Measurements from ENCODE around the gene TEX52.
"Not testable (repeated sequence)": the region's sequence is repeated elsewhere in the genome, so short reads cannot be mapped to it uniquely, and the experiment has no call there.

TEX52 gene

DNA sequence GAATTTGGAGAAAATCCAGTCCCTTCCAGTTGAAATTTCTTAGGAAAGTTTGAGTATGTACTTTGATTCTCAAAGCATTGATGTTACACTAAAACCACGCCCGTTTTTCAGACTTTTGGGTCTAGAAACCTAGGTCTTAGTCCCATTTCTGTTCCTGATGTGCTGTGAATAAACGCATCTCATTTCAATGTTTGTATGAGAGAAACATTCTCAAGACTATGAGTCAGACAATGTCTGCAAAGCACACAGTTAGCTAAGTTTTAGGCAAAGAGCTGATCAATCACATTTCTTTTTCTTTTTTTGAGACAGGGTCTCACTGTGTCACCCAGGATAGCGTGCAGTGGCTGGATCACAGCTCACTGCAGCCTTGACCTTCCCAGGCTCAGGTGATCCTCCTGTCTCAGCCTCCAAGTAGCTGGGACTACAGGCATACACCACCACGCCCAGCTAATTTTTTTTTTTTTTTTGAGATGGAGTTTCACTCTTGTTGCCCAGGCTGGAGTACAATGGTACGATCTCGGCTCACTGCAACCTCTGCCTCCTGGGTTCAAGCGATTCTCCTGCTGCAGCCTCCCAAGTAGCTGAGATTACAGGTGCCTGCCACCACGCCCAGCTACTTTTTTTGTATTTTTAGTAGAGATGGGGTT is 12.3 kb upstream of the TEX52 start:
- not testable (repeated sequence) for DNase-seq (ENCODE audit: low read depth in 1 of 2, low spot score in 1 of 2)

- no peak for DNase-seq (ENCODE audit: low read depth in 1 of 2, low spot score in 1 of 2)
Measured at GRCh38 chr12:2864198-2864597, 7.4 kb upstream of the TEX52 start.

DNA sequence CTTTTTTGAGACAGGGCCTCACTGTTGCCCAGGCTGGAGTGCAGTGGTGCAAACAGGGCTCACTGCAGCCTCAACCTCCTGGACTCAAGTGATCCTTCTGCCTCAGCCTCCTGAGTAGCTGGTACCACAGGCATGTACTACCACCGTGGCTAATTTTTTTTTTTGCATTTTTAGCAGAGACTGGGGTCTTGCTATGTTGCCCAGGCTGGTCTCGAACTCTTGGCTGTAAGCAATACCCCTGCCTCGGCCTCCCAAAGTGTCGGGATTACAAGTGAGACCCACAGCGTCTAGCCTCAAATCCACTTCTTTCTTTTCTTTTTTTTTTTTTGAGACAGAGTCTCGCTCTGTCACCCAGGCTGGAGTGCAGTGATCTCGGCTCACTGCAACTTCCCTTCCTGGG is 6.6 kb upstream of the TEX52 start:
- DNase-seq (ENCODE audit: low read depth in 1 of 2, low spot score in 1 of 2), result not testable (repeated sequence)

GRCh38 chr12:2862876-2863275 is 6.0 kb upstream of the TEX52 start:
- DNase-seq (ENCODE audit: low read depth in 1 of 2, low spot score in 1 of 2), result no peak

DNA sequence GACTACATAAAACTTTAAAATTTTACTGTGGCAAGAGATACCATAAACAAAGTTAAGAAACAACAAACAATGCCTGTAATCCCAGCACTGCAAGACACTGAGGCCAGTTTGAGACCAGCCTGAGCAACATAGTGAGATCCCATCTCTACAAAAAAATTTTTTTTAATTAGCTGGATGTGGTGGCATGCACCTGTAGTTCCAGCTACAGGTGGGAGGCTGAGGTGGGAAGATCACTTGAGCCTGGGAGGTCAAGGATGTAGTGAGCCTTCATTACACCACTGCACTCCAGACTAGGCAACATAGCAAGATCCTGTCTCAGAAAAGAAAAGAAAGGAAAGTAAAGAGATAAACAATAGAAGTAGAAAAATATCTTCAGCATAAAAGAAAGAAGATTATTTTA is 3.3 kb upstream of the TEX52 start:
- no peak for DNase-seq (ENCODE audit: low read depth in 1 of 2, low spot score in 1 of 2)

DNA sequence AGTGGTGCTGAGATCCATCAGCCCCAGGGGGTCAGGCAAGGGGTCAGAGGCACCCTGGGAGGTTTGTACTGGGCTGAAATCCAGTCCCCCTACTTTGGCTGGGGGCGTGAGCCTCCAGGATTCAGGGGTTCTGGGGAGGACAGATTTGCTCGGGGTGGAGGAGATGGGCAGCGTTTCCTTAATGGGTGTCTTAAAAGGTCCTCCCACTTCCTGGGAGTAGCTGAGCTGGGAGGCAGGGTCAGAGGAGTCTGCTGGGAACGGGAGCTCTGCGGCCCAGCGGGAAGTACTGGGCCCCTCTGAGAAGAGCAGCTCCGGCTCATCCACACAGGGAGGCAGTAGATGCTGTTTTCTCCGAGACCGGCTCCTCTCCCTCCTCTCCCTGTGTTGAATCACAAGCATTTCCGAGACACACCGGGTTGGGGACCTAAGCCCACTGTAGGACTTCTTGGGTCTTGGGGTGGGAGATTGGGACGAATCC is 2.1 kb upstream of the TEX52 start:
- no peak for DNase-seq (ENCODE audit: low read depth in 1 of 2, low spot score in 1 of 2)

DNA sequence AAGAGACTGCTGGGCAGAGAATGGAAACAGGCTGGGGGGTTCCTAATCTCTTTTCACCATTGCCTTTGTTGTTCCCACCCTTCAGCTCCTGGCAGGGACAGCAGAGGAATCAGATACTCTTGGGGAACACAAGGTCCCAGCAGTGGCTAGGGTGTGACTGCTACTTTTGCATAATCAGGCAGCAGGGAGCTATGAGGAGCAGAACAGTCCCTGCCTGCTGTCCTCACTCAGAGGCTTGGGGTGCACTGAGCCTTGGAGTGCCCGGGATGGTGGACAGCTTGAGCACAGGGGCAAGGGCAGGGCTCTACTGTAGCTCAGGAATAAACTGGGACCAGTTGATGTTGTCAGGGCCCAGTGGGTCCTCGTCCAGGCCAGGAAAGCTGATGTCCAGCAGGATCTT is 1.5 kb upstream of the TEX52 start:
- no peak for DNase-seq (ENCODE audit: low read depth in 1 of 2, low spot score in 1 of 2)

DNA sequence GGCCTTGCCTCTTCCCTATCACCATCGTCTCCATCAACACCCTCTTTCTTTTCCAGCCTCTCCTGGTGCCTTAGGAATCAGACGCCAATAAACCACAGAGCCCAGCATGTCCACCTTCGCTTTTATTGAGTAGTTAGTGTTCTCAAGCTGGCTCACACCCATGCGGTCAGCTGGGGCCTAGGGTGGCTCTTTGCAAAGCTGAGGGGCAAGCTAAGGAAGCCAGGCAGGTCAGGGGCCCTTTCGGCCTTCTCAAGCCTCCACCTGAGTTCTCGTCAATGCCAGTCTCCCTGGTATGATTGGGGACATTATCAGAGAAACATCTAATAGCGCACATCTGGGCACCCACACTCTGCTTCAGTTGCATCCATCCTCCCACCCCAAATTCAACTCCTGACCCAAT is 737 bp upstream of the TEX52 start:
- DNase-seq (ENCODE audit: low read depth in 1 of 2, low spot score in 1 of 2), result no peak

DNA sequence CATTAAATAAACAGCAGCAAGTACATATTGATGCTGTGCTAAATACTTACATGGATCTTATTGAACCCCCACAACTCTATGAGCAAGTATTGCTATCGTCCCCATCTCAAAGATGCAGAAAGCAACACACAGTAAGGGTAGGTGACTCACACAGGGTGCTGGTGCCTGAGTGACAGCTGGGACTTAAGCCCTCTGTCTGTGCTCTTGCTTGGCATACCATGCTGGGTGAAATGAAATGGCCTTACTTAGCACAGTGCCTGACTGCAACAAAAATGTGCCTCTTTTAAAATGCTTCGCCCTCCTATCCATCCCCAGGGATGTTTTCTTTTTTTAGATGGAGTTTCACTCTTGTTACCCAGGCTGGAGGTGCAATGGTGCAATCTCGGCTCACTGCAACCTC is 788 bp downstream of the TEX52 start:
- no peak for DNase-seq (ENCODE audit: low read depth in 1 of 2, low spot score in 1 of 2)

- no peak for DNase-seq (ENCODE audit: low read depth in 1 of 2, low spot score in 1 of 2)
Measured at GRCh38 chr12:2855546-2855945, 1.3 kb downstream of the TEX52 start.

DNA sequence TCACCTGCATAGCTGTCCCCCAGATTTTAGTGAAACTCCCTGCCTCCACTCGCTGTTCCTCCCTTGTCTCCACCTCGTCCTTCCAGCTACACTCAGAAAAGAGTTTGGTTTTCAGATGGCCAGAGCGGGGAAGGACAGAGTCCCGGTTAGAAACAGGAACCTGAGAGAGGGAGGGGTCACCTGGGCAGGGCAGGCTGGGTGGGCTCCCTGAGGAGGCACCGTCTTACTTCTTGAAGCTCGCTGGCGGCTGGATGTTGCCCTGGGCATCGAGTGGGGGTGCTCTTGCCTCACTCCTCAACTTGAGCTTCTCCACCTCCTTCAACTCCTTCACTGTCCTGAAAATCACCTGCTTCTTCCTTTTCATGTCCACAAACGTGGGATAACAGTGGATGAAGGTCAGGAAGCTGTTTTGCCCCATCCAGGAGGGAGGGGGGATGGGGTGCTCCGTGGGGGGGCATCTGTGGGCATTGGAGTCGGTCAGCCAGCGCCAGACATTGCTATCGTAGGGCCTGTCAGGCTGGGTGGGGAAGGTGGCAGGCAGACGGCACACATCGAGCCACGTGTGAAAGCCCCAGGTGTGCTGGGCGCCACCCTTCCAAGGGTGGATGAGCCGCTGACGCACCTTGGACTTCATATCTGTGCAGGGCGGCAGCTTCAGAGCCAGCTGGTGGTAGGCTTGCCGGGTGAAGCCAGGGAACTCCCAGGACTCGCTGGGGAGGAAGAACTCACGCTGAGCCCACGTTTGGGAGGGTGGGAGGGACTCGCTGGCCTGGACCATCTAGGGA is 2.0 kb downstream of the TEX52 start:
- no peak for DNase-seq (ENCODE audit: low read depth in 1 of 2, low spot score in 1 of 2)

DNA sequence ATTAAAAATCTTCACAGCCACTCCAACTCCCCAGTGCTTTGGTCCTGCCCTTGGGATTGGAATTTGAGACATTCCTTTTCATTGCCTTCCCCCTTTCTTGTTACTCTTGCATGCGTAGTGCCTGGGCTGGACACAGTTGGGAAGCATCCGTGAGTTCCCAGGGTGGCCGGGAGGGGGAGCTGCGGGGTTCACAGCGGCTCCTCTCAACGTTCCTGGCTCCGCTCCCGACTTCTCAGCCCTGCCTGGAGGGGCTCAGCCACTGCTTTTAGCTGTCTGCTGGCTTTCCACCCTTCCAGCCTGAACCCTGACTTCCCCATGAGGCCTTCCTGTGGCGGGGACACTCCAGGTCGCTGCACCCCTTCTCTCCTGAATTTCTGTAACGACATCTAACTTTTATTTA is 3.2 kb downstream of the TEX52 start:
- DNase-seq (ENCODE audit: low read depth in 1 of 2, low spot score in 1 of 2), result peak in 1 of 2 donors; percentile 37

GRCh38 chr12:2851931-2852330 is 4.9 kb downstream of the TEX52 start:
- no peak for DNase-seq (ENCODE audit: low read depth in 1 of 2, low spot score in 1 of 2)

DNA sequence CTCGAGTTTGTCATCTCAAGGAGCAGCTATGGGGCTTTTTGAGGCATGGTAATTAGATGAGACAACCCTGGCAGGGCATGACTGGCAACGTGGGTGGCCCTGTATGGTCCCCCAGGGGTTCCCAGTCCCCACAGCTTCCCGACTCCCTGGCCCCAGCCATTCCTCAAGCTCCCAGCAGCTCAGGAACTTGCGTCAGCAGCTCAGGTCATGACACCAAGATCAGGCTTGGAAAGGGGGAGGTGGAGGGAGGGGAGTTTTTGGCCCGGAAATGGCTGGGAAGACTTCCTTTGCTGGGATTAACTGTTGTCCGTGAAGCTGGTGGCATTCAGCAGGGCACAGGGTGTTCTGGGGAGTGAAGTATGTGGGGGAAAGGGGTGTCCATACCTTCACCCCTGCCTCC is 11.6 kb downstream of the TEX52 start:
- DNase-seq (ENCODE audit: low read depth in 1 of 2, low spot score in 1 of 2), result no peak

- no peak for DNase-seq (ENCODE audit: low read depth in 1 of 2, low spot score in 1 of 2)
Measured at GRCh38 chr12:2844786-2845185, 12.1 kb downstream of the TEX52 start.

- DNase-seq (ENCODE audit: low read depth in 1 of 2, low spot score in 1 of 2), result no peak
Measured at GRCh38 chr12:2842948-2843347, 13.9 kb downstream of the TEX52 start.

GRCh38 chr12:2841056-2841650 is 15.7 kb downstream of the TEX52 start:
- no peak for DNase-seq (ENCODE audit: low read depth in 1 of 2, low spot score in 1 of 2)

DNA sequence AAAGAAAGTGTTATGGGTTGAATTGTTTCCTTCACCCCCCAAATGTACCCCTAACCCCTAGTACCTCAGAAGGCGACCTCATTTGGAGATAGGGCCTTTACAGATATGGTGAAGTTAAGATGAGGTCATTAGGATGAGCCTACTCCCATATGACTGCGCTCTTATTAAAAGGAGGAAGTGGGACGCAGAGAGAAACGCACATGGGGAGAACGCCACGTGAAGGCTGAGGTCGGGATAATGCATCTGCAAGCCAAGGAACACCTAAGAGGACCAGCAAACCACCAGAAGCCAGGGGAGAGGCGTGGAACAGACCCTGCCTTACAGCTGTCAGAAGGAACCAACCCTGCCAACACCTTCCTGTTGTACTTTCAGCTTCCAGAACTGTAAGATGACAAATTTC is 20.3 kb downstream of the TEX52 start:
- DNase-seq (ENCODE audit: low read depth in 1 of 2, low spot score in 1 of 2), result no peak

GRCh38 chr12:2835691-2836403 is 21.0 kb downstream of the TEX52 start:
- no peak for DNase-seq (ENCODE audit: low read depth in 1 of 2, low spot score in 1 of 2)

DNA sequence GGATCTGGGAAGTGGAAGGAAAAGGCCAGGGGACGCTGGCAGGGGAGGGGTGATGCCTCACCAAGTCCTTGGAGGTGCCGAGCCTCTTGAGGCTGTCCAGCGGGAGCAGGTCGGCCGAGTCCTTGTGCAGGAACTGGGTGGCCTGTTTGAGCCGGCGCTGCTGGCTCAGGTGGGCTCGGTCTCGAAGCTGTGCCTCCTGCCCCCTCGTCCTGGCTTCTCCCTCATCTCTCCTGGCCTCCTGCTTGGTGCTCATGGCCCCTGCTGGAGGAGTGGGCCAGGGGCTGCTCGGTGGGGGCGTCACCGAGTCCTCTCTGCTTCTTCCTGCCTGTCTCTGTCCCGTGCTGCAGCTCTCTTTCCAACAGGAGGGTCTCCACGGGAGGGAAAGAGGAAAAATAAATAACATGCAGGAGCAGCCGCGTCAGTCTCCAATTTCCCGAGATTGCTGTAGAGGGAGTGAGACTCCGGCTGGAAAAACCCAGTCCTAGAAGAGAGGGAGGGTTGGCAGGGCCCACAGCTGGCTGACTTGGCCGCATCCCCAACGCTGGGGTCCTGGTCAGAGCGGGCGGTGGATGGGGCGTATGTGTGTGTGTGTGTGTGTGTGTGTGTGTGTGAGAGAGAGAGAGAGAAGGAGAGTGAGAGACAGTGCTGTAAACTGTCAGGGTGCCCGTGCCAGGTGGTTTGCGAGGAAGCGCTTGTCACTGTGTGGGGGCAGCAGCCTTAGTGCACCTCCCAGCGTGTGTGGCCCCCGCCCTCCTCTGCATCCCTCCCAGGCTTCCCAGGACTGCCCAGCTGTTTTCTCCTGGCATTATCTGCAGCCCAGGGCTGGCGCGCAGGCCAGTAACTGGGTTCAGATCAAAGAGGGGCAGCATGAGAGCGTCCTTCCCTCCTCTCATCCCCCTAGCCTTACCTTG is 22.0 kb downstream of the TEX52 start, which contains the start of gene NRIP2:
NRIP2 (minus strand) TSS at position 455 of the 911 bp plus-strand sequence; CDS start at position 403, 52 bp downstream.
- DNase-seq (ENCODE audit: low read depth in 1 of 2, low spot score in 1 of 2), result no peak

- DNase-seq (ENCODE audit: low read depth in 1 of 2, low spot score in 1 of 2), result no peak
Measured at GRCh38 chr12:2833810-2834209, 23.0 kb downstream of the TEX52 start.
